WTC11 (cell line): ENCODE results near the gene TCAIM. TPM values are rescaled to one million over a fixed set of nuclear protein-coding genes. Genes with fewer than 3 reads are reported as not detected.

Experiments used
- ATAC-seq: fragments of 200-7000 bp; cut with Tn5 transposase; 2 replicates; pipeline ENCODE4 v1.10.0; 2021; ENCODE audit warnings: mild to moderate bottlenecking, moderate library complexity
- CTCF ChIA-PET: fragments of 300-600 bp; sonication (Branson Sonifier 250); formaldehyde crosslinking; loops from one replicate; lab custom pipeline; 2021; ENCODE audit warnings: antibody characterized with exemption; lab: Charles Lee
- POLR2A ChIA-PET: fragments of 350-600 bp; sonication (Branson Sonifier 250); formaldehyde crosslinking; loops from one replicate; lab custom pipeline; 2021; ENCODE audit warnings: antibody characterized with exemption; lab: Charles Lee
- DNase-seq: peaks from one replicate; pipeline ENCODE4 v3.0.0; 2021; ENCODE audit warnings: low spot score
- H3K27ac Mint-ChIP-seq: 2 replicates; pipeline ENCODE4 v1.8.0; 2021; ENCODE audit warnings: mixed read lengths
- H3K27me3 Mint-ChIP-seq: 2 replicates; pipeline ENCODE4 v1.8.0; 2021; ENCODE audit warnings: low read depth, mild to moderate bottlenecking, moderate library complexity, mixed read lengths
- H3K36me3 Mint-ChIP-seq: 2 replicates; pipeline ENCODE4 v1.8.0; 2021; ENCODE audit warnings: mixed read lengths
- H3K4me1 Mint-ChIP-seq: 2 replicates; pipeline ENCODE4 v1.8.0; 2022; ENCODE audit warnings: mixed read lengths
- H3K4me3 Mint-ChIP-seq: 2 replicates; pipeline ENCODE4 v1.8.0; 2021; ENCODE audit warnings: mild to moderate bottlenecking, moderate library complexity, mixed read lengths
- H3K9me3 Mint-ChIP-seq: 2 replicates; pipeline ENCODE4 v1.8.0; 2021; ENCODE audit warnings: mixed read lengths
- CBFB ChIP-seq: sonication (generic); formaldehyde crosslinking; IDR thresholded peaks from 2 replicates; pipeline ENCODE4 v1.8.1; 2022; ENCODE audit warnings: mild to moderate bottlenecking, low read depth, missing genetic modification reagents
- CREB1 ChIP-seq: sonication (generic); formaldehyde crosslinking; IDR thresholded peaks from 2 replicates; pipeline ENCODE4 v1.8.0; 2023; ENCODE audit warnings: mild to moderate bottlenecking, missing genetic modification reagents
- ERG ChIP-seq: fragments of 250-450 bp; sonication (Bioruptor Pico); IDR thresholded peaks from 2 replicates; pipeline ENCODE4 v1.8.0; 2021; ENCODE audit warnings: mild to moderate bottlenecking
- ETV6 ChIP-seq: sonication (generic); formaldehyde crosslinking; IDR thresholded peaks from 2 replicates; pipeline ENCODE4 v1.8.1; 2022; ENCODE audit warnings: mild to moderate bottlenecking, missing genetic modification reagents
- FOXK1 ChIP-seq: sonication (generic); formaldehyde crosslinking; IDR thresholded peaks from 2 replicates; pipeline ENCODE4 v1.8.0; 2022; ENCODE audit warnings: mild to moderate bottlenecking, moderate library complexity, missing genetic modification reagents
- FOXP1 ChIP-seq: sonication (generic); formaldehyde crosslinking; IDR thresholded peaks from 2 replicates; pipeline ENCODE4 v1.8.0; 2022; ENCODE audit warnings: missing genetic modification reagents, mild to moderate bottlenecking, moderate library complexity, borderline replicate concordance
- GRHL2 ChIP-seq: fragments of 250-450 bp; sonication (Bioruptor Pico); IDR thresholded peaks from 2 replicates; pipeline ENCODE4 v1.8.0; 2022; ENCODE audit warnings: mild to moderate bottlenecking, moderate library complexity; ENCODE audit not compliant: insufficient replicate concordance, severe bottlenecking
- JAZF1 ChIP-seq: fragments of 250-450 bp; sonication (Bioruptor Pico); IDR thresholded peaks from 2 replicates; pipeline ENCODE4 v1.9.0; 2021; ENCODE audit warnings: moderate library complexity, mild to moderate bottlenecking, inconsistent platforms
- JUN ChIP-seq: sonication (generic); formaldehyde crosslinking; IDR thresholded peaks from 2 replicates; pipeline ENCODE4 v1.8.0; 2023; ENCODE audit warnings: mild to moderate bottlenecking, missing genetic modification reagents
- MAX ChIP-seq: sonication (generic); formaldehyde crosslinking; IDR thresholded peaks from 2 replicates; pipeline ENCODE4 v1.8.0; 2022; ENCODE audit warnings: mild to moderate bottlenecking, missing genetic modification reagents
- NFYB ChIP-seq: sonication (generic); formaldehyde crosslinking; conservative IDR thresholded peaks from 2 replicates; pipeline ENCODE4 v1.8.0; 2022; ENCODE audit warnings: low read depth, missing genetic modification reagents
- SOX15 ChIP-seq: fragments of 250-450 bp; sonication (Bioruptor Pico); IDR thresholded peaks from 2 replicates; pipeline ENCODE4 v1.9.0; 2021; ENCODE audit warnings: mild to moderate bottlenecking
- TEAD1 ChIP-seq: sonication (generic); formaldehyde crosslinking; IDR thresholded peaks from 2 replicates; pipeline ENCODE4 v1.8.0; 2022; ENCODE audit warnings: mild to moderate bottlenecking, missing genetic modification reagents
- TP53 ChIP-seq: sonication (generic); formaldehyde crosslinking; IDR thresholded peaks from 2 replicates; pipeline ENCODE4 v1.8.1; 2023; ENCODE audit warnings: mild to moderate bottlenecking, missing genetic modification reagents
- ZBTB21 ChIP-seq: sonication (generic); formaldehyde crosslinking; IDR thresholded peaks from 2 replicates; pipeline ENCODE4 v1.8.1; 2023; ENCODE audit warnings: mild to moderate bottlenecking, missing genetic modification reagents, borderline replicate concordance
- ZSCAN18 ChIP-seq: fragments of 250-450 bp; sonication (Bioruptor Pico); IDR thresholded peaks from 2 replicates; pipeline ENCODE4 v2.1.2; 2022; ENCODE audit warnings: mild to moderate bottlenecking, moderate library complexity
- total RNA-seq: library from RNA; stranded (reverse); gene quantifications from 3 replicates; pipeline ENCODE4 v1.2.3, GENCODE V29; 2021
- TF ChIP-seq, protein P1 (sequence below): fragments of 250-450 bp; sonication (Bioruptor Pico); conservative IDR thresholded peaks from 2 replicates; pipeline ENCODE4 v1.9.0; 2021; ENCODE audit warnings: mild to moderate bottlenecking
- TF ChIP-seq, protein P2 (sequence below): sonication (generic); formaldehyde crosslinking; IDR thresholded peaks from 2 replicates; pipeline ENCODE4 v1.8.0; 2023; ENCODE audit warnings: mild to moderate bottlenecking, missing genetic modification reagents
- TF ChIP-seq, protein P3 (sequence below): sonication (generic); formaldehyde crosslinking; IDR thresholded peaks from 2 replicates; pipeline ENCODE4 v1.8.1; 2022; ENCODE audit warnings: low read depth, mild to moderate bottlenecking, moderate library complexity, missing genetic modification reagents, borderline replicate concordance
- TF ChIP-seq, protein P4 (sequence below): sonication (generic); formaldehyde crosslinking; IDR thresholded peaks from 2 replicates; pipeline ENCODE4 v1.8.1; 2023; ENCODE audit warnings: mild to moderate bottlenecking, missing genetic modification reagents
- TF ChIP-seq, protein P5 (sequence below): fragments of 250-450 bp; sonication (Bioruptor Pico); IDR thresholded peaks from 2 replicates; pipeline ENCODE4 v1.9.0; 2021; ENCODE audit warnings: mild to moderate bottlenecking, borderline replicate concordance

The TCAIM gene
- total RNA-seq, 1 experiment from 2014 or later = 18.9 TPM

GRCh38 chr3:44412365-44412764, 73.8 kb downstream of the TCAIM start (continued):
- TF ChIP-seq, protein P1, sequence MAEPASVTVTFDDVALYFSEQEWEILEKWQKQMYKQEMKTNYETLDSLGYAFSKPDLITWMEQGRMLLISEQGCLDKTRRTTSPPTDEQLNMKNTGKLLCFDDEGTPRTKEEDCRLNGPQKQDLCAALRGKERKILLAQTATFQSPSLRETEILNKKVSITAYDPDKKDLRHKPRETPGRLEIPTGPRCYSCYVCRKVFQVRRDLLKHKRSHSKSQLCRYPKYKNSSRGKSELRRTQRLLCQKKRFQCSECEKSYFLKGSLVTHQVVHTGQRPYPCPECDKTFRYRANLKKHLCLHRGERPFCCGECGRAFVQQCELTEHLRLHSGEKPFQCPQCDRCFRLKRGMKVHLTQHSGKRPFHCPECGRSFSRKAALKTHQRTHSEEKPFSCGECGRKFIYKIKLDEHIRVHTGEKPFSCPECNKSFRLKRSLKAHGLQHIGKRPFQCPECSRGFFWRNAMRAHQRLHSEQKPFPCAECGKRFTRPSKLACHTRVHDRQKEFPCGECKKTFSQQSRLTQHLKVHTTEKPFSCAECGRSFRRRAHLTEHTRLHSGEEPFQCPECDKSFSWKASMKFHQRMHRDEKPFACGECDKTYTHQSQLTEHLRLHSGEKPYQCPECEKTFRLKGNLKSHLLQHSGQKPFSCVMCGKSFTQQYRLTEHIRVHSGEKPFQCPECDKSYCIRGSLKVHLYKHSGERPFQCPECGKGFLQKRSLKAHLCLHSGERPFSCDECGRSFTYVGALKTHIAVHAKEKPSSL = no peak
- no peak for TF ChIP-seq CREB1 (CRISPR knock-in tag)
- no peak for TF ChIP-seq ZSCAN18 (CRISPR knock-in tag)

DNA sequence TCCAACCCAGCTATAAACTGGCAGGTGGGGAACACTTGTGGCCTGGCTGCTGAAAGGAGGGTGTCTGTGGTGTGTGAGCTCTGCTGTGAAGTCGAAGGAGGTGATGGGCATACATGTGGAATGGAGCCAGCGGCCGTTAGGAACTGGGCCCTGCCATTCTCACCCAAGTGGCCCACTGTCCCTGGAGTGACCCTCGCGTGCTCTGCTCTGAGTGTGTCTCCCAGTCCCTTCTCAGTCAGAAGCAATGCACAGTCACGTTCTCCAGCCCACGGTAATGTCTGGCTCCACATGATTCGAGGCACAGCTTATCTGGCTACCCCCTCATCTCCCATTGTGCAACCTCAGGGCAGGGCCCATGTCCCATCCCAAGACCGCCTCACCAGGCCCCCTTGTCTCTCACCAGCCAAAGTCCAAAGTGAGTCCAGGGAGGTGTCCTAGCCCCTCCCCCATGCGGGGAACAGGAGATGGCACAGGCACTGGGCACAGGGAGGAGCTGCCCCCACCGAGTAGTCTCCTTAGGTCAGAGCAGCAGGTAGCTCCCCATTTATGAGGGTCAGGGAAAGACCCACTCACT, 76.0 kb downstream of the TCAIM start:
- no peaks in the 10 kb centered on the region for H3K36me3 Mint-ChIP-seq
- no peak overlapping the region for H3K4me3 Mint-ChIP-seq
- POLR2A ChIA-PET = no interaction called here
- no peak for DNase-seq
- peaks cover 11% of the 10 kb centered on the region for H3K9me3 Mint-ChIP-seq
- no peaks in the 10 kb centered on the region; the same call in 1 of the 2 replicates for H3K27me3 Mint-ChIP-seq
- 0 out of 2 replicates have a peak overlapping the region, but pooled peaks have one; percentile 15 for H3K27ac Mint-ChIP-seq
- CTCF ChIA-PET = no interaction called here
- TF ChIP-seq, protein P2, sequence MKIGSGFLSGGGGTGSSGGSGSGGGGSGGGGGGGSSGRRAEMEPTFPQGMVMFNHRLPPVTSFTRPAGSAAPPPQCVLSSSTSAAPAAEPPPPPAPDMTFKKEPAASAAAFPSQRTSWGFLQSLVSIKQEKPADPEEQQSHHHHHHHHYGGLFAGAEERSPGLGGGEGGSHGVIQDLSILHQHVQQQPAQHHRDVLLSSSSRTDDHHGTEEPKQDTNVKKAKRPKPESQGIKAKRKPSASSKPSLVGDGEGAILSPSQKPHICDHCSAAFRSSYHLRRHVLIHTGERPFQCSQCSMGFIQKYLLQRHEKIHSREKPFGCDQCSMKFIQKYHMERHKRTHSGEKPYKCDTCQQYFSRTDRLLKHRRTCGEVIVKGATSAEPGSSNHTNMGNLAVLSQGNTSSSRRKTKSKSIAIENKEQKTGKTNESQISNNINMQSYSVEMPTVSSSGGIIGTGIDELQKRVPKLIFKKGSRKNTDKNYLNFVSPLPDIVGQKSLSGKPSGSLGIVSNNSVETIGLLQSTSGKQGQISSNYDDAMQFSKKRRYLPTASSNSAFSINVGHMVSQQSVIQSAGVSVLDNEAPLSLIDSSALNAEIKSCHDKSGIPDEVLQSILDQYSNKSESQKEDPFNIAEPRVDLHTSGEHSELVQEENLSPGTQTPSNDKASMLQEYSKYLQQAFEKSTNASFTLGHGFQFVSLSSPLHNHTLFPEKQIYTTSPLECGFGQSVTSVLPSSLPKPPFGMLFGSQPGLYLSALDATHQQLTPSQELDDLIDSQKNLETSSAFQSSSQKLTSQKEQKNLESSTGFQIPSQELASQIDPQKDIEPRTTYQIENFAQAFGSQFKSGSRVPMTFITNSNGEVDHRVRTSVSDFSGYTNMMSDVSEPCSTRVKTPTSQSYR (CRISPR knock-in tag) = no peak
- TF ChIP-seq ERG (CRISPR knock-in tag) (no peak), ETV6 (CRISPR knock-in tag) (no peak), JUN (CRISPR knock-in tag) (no peak), ZBTB21 (CRISPR knock-in tag) (no peak), NFYB (CRISPR knock-in tag) (no peak), SOX15 (CRISPR knock-in tag) (no peak), JAZF1 (CRISPR knock-in tag) (no peak), GRHL2 (no peak), TP53 (CRISPR knock-in tag) (no peak), TEAD1 (CRISPR knock-in tag) (no peak), MAX (CRISPR knock-in tag) (no peak), FOXP1 (CRISPR knock-in tag) (no peak), FOXK1 (CRISPR knock-in tag) (no peak), CBFB (CRISPR knock-in tag) (no peak)
- TF ChIP-seq, protein P3, sequence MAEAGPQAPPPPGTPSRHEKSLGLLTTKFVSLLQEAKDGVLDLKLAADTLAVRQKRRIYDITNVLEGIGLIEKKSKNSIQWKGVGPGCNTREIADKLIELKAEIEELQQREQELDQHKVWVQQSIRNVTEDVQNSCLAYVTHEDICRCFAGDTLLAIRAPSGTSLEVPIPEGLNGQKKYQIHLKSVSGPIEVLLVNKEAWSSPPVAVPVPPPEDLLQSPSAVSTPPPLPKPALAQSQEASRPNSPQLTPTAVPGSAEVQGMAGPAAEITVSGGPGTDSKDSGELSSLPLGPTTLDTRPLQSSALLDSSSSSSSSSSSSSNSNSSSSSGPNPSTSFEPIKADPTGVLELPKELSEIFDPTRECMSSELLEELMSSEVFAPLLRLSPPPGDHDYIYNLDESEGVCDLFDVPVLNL (CRISPR knock-in tag) = no peak
- TF ChIP-seq, protein P4, sequence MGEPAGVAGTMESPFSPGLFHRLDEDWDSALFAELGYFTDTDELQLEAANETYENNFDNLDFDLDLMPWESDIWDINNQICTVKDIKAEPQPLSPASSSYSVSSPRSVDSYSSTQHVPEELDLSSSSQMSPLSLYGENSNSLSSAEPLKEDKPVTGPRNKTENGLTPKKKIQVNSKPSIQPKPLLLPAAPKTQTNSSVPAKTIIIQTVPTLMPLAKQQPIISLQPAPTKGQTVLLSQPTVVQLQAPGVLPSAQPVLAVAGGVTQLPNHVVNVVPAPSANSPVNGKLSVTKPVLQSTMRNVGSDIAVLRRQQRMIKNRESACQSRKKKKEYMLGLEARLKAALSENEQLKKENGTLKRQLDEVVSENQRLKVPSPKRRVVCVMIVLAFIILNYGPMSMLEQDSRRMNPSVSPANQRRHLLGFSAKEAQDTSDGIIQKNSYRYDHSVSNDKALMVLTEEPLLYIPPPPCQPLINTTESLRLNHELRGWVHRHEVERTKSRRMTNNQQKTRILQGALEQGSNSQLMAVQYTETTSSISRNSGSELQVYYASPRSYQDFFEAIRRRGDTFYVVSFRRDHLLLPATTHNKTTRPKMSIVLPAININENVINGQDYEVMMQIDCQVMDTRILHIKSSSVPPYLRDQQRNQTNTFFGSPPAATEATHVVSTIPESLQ = no peak
- TF ChIP-seq, protein P5, sequence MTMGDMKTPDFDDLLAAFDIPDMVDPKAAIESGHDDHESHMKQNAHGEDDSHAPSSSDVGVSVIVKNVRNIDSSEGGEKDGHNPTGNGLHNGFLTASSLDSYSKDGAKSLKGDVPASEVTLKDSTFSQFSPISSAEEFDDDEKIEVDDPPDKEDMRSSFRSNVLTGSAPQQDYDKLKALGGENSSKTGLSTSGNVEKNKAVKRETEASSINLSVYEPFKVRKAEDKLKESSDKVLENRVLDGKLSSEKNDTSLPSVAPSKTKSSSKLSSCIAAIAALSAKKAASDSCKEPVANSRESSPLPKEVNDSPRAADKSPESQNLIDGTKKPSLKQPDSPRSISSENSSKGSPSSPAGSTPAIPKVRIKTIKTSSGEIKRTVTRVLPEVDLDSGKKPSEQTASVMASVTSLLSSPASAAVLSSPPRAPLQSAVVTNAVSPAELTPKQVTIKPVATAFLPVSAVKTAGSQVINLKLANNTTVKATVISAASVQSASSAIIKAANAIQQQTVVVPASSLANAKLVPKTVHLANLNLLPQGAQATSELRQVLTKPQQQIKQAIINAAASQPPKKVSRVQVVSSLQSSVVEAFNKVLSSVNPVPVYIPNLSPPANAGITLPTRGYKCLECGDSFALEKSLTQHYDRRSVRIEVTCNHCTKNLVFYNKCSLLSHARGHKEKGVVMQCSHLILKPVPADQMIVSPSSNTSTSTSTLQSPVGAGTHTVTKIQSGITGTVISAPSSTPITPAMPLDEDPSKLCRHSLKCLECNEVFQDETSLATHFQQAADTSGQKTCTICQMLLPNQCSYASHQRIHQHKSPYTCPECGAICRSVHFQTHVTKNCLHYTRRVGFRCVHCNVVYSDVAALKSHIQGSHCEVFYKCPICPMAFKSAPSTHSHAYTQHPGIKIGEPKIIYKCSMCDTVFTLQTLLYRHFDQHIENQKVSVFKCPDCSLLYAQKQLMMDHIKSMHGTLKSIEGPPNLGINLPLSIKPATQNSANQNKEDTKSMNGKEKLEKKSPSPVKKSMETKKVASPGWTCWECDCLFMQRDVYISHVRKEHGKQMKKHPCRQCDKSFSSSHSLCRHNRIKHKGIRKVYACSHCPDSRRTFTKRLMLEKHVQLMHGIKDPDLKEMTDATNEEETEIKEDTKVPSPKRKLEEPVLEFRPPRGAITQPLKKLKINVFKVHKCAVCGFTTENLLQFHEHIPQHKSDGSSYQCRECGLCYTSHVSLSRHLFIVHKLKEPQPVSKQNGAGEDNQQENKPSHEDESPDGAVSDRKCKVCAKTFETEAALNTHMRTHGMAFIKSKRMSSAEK (CRISPR knock-in tag) = no peak
- ATAC-seq = no peak
- peaks cover 6% of the 10 kb centered on the region for H3K4me1 Mint-ChIP-seq
